ENCODE data around the gene IDE. TPM values are rescaled to one million over a fixed set of nuclear protein-coding genes. Genes with fewer than 3 reads are reported as not detected.
"Not testable (repeated sequence)": the region's sequence is repeated elsewhere in the genome, so short reads cannot be mapped to it uniquely, and the experiment has no call there.

Gene IDE
- polyA plus RNA-seq, 4 donors = 9.2 to 21.2 (median 11.4) TPM

- no peaks in the 10 kb centered on the region for H3K36me3 ChIP-seq (ENCODE audit: control insufficient read depth in 3 of 3, insufficient read depth in 2 of 3, low read depth in 1 of 3, low read length in 3 of 3)
- FAIRE-seq (no peak), DNase-seq (peak; percentile 98)
- H3K4me3 ChIP-seq (ENCODE audit: low read depth in 1 of 3, low read length in 3 of 3) = peak within 1 kb of the TSS; percentile 70 to 92 (median 85)
- peaks cover 0 to 6% (median 0%) of the 10 kb centered on the region in 3 donors for H3K4me1 ChIP-seq (ENCODE audit: control insufficient read depth in 3 of 3, insufficient read depth in 2 of 3, low read depth in 1 of 3, low read length in 2 of 3)
- peak within 1 kb of the TSS; percentile 90 to 97 (median 93) for H3K27ac ChIP-seq (ENCODE audit: low read depth in 1 of 3, low read length in 2 of 3)
- WGBS, 3 donors = 0% methylated on average over 61 of the region's 61 CpGs
- no peaks in the 10 kb centered on the region for H3K9me3 ChIP-seq (ENCODE audit: control insufficient read depth in 2 of 2, insufficient read depth in 1 of 2, low read depth in 1 of 2, low read length in 1 of 2)
- no peaks in the 10 kb centered on the region for H3K27me3 ChIP-seq (ENCODE audit: control insufficient read depth in 3 of 3, insufficient read depth in 3 of 3, low read length in 3 of 3)
Measured at GRCh38 chr10:92592761-92593618, 19.1 kb upstream of the IDE start, which contains the start of gene KIF11. KIF11 (plus strand) TSS chr10:92593130; CDS start chr10:92593376, 246 bp downstream.

- no peak for FAIRE-seq
- Histone ChIP-seq H3K4me3 (ENCODE audit: low read depth in 1 of 3, low read length in 3 of 3) (peak overlapping the region; percentile 17 to 92 (median 85)), H3K27ac (ENCODE audit: low read depth in 1 of 3, low read length in 2 of 3) (peak overlapping the region; percentile 90 to 97 (median 93)), H3K9me3 (ENCODE audit: control insufficient read depth in 2 of 2, insufficient read depth in 1 of 2, low read depth in 1 of 2, low read length in 1 of 2) (no peaks in the 10 kb centered on the region), H3K27me3 (ENCODE audit: control insufficient read depth in 3 of 3, insufficient read depth in 3 of 3, low read length in 3 of 3) (no peaks in the 10 kb centered on the region), H3K36me3 (ENCODE audit: control insufficient read depth in 3 of 3, insufficient read depth in 2 of 3, low read depth in 1 of 3, low read length in 3 of 3) (no peaks in the 10 kb centered on the region), H3K4me1 (ENCODE audit: control insufficient read depth in 3 of 3, insufficient read depth in 2 of 3, low read depth in 1 of 3, low read length in 2 of 3) (peaks cover 0 to 6% (median 0%) of the 10 kb centered on the region in 3 donors)
- peak; percentile 94 to 96 for DNase-seq
- WGBS, 3 donors = 0 to 1% (median 1%) methylated on average over 38 of the region's 38 CpGs
Measured at GRCh38 chr10:92591550-92592022, 17.7 kb upstream of the IDE start.

- no peaks in the 10 kb centered on the region for H3K9me3 ChIP-seq (ENCODE audit: control insufficient read depth in 2 of 2, insufficient read depth in 1 of 2, low read depth in 1 of 2, low read length in 1 of 2)
- H3K4me1 ChIP-seq (ENCODE audit: control insufficient read depth in 3 of 3, insufficient read depth in 2 of 3, low read depth in 1 of 3, low read length in 2 of 3) = peaks cover 0 to 6% (median 0%) of the 10 kb centered on the region in 3 donors
- FAIRE-seq = no peak
- WGBS, 3 donors = 43 to 54% (median 54%) methylated on average over 19 of the region's 19 CpGs
- H3K4me3 ChIP-seq (ENCODE audit: low read depth in 1 of 3, low read length in 3 of 3) = peak overlapping the region in 2 of 3 donors; percentile 85 to 92
- H3K36me3 ChIP-seq (ENCODE audit: control insufficient read depth in 3 of 3, insufficient read depth in 2 of 3, low read depth in 1 of 3, low read length in 3 of 3) = no peaks in the 10 kb centered on the region
- peak overlapping the region; percentile 80 to 97 (median 90) for H3K27ac ChIP-seq (ENCODE audit: low read depth in 1 of 3, low read length in 2 of 3)
- no peaks in the 10 kb centered on the region for H3K27me3 ChIP-seq (ENCODE audit: control insufficient read depth in 3 of 3, insufficient read depth in 3 of 3, low read length in 3 of 3)
- peak in 1 of 2 donors; percentile 62 for DNase-seq
Measured at GRCh38 chr10:92590623-92591549, 17.0 kb upstream of the IDE start.

GRCh38 chr10:92582347-92582746 is 8.5 kb upstream of the IDE start:
- 85 to 89% (median 88%) methylated on average over 6 of the region's 6 CpGs for WGBS, 3 donors
- H3K27ac ChIP-seq (ENCODE audit: low read depth in 1 of 3, low read length in 2 of 3); H3K36me3 ChIP-seq (ENCODE audit: control insufficient read depth in 3 of 3, insufficient read depth in 2 of 3, low read depth in 1 of 3, low read length in 3 of 3): not testable (repeated sequence)

GRCh38 chr10:92575961-92576360 is 2.1 kb upstream of the IDE start:
- no peak for DNase-seq
- no peak for FAIRE-seq
- no peak overlapping the region for H3K27ac ChIP-seq (ENCODE audit: low read depth in 1 of 3, low read length in 2 of 3)

More at GRCh38 chr10:92582347-92582746, 8.5 kb upstream of the IDE start:
- not testable (repeated sequence) for H3K27me3 ChIP-seq (ENCODE audit: control insufficient read depth in 3 of 3, insufficient read depth in 3 of 3, low read length in 3 of 3); H3K4me1 ChIP-seq (ENCODE audit: control insufficient read depth in 3 of 3, insufficient read depth in 2 of 3, low read depth in 1 of 3, low read length in 2 of 3); DNase-seq; FAIRE-seq; H3K4me3 ChIP-seq (ENCODE audit: low read depth in 1 of 3, low read length in 3 of 3); H3K9me3 ChIP-seq (ENCODE audit: control insufficient read depth in 2 of 2, insufficient read depth in 1 of 2, low read depth in 1 of 2, low read length in 1 of 2)

GRCh38 chr10:92574548-92575261 is 812 bp upstream of the IDE start:
- peak overlapping the region; percentile 85 to 99 (median 87) for H3K4me3 ChIP-seq (ENCODE audit: low read depth in 1 of 3, low read length in 3 of 3)
- DNase-seq (peak in 1 of 2 donors; percentile 41), FAIRE-seq (no peak)
- H3K36me3 ChIP-seq (ENCODE audit: control insufficient read depth in 3 of 3, insufficient read depth in 2 of 3, low read depth in 1 of 3, low read length in 3 of 3) = no peaks in the 10 kb centered on the region
- 3 to 7% (median 5%) methylated on average over 22 of the region's 22 CpGs for WGBS, 3 donors
- peaks cover 5 to 10% (median 7%) of the 10 kb centered on the region in 3 donors for H3K4me1 ChIP-seq (ENCODE audit: control insufficient read depth in 3 of 3, insufficient read depth in 2 of 3, low read depth in 1 of 3, low read length in 2 of 3)
- H3K27ac ChIP-seq (ENCODE audit: low read depth in 1 of 3, low read length in 2 of 3) = peak overlapping the region; percentile 68 to 96 (median 93)
- no peaks in the 10 kb centered on the region for H3K9me3 ChIP-seq (ENCODE audit: control insufficient read depth in 2 of 2, insufficient read depth in 1 of 2, low read depth in 1 of 2, low read length in 1 of 2)
- H3K27me3 ChIP-seq (ENCODE audit: control insufficient read depth in 3 of 3, insufficient read depth in 3 of 3, low read length in 3 of 3) = no peaks in the 10 kb centered on the region

More at GRCh38 chr10:92575961-92576360, 2.1 kb upstream of the IDE start:
- Histone ChIP-seq H3K36me3 (ENCODE audit: control insufficient read depth in 3 of 3, insufficient read depth in 2 of 3, low read depth in 1 of 3, low read length in 3 of 3) (no peaks in the 10 kb centered on the region), H3K27me3 (ENCODE audit: control insufficient read depth in 3 of 3, insufficient read depth in 3 of 3, low read length in 3 of 3) (no peaks in the 10 kb centered on the region), H3K4me1 (ENCODE audit: control insufficient read depth in 3 of 3, insufficient read depth in 2 of 3, low read depth in 1 of 3, low read length in 2 of 3) (peaks cover 5 to 10% (median 7%) of the 10 kb centered on the region in 3 donors), H3K9me3 (ENCODE audit: control insufficient read depth in 2 of 2, insufficient read depth in 1 of 2, low read depth in 1 of 2, low read length in 1 of 2) (no peaks in the 10 kb centered on the region), H3K4me3 (ENCODE audit: low read depth in 1 of 3, low read length in 3 of 3) (no peak overlapping the region)

- WGBS, 3 donors = 1% methylated on average over 49 to 56 of the region's 56 CpGs
- DNase-seq (peak; percentile 25 to 51), FAIRE-seq (no peak)
- no peaks in the 10 kb centered on the region for H3K27me3 ChIP-seq (ENCODE audit: control insufficient read depth in 3 of 3, insufficient read depth in 3 of 3, low read length in 3 of 3)
- no peaks in the 10 kb centered on the region for H3K36me3 ChIP-seq (ENCODE audit: control insufficient read depth in 3 of 3, insufficient read depth in 2 of 3, low read depth in 1 of 3, low read length in 3 of 3)
- H3K4me1 ChIP-seq (ENCODE audit: control insufficient read depth in 3 of 3, insufficient read depth in 2 of 3, low read depth in 1 of 3, low read length in 2 of 3) = peaks cover 5 to 10% (median 7%) of the 10 kb centered on the region in 3 donors
- H3K27ac ChIP-seq (ENCODE audit: low read depth in 1 of 3, low read length in 2 of 3) = peak overlapping the region; percentile 68 to 96 (median 93)
- peak overlapping the region; percentile 85 to 99 (median 87) for H3K4me3 ChIP-seq (ENCODE audit: low read depth in 1 of 3, low read length in 3 of 3)
- no peaks in the 10 kb centered on the region for H3K9me3 ChIP-seq (ENCODE audit: control insufficient read depth in 2 of 2, insufficient read depth in 1 of 2, low read depth in 1 of 2, low read length in 1 of 2)
Measured at GRCh38 chr10:92573091-92573797, 649 bp downstream of the IDE start.
